IMR-90 (cell line): ENCODE measurements around the gene ARHGEF26. TPM values are rescaled to one million over a fixed set of nuclear protein-coding genes. Genes with fewer than 3 reads are reported as not detected.

Source experiments
- ATAC-seq: fragments of 200-7000 bp; cut with Tn5 transposase; 2 replicates; pipeline ENCODE4 v1.9.1; 2020; ENCODE audit warnings: low read depth, mild to moderate bottlenecking, moderate library complexity
- BruUV-seq: library from RNA; stranded (reverse); fragments of 400-500 nt; replicated peaks from 2 replicates; lab custom pipeline; 2021; lab: Mats Ljungman, UMichigan
- CTCF ChIA-PET: fragments of 300-600 bp; formaldehyde crosslinking; extraction: SDS; loops from one replicate; lab custom pipeline; 2021; ENCODE audit warnings: antibody characterized with exemption; lab: Yijun Ruan, JAX
- POLR2A ChIA-PET: fragments of 300-600 bp; sonication (Branson Sonifier 250); formaldehyde crosslinking; loops from one replicate; lab custom pipeline; 2022; ENCODE audit warnings: antibody characterized with exemption; ENCODE audit not compliant: unreplicated experiment; lab: Charles Lee
- DNase-seq: peaks from one replicate; pipeline ENCODE4 v3.0.0; 2013
- H2AFZ ChIP-seq: replicated peaks from 2 replicates; pipeline ENCODE3; 2013; ENCODE audit warnings: low read length, mild to moderate bottlenecking; ENCODE audit not compliant: poor library complexity
- H2AK5ac ChIP-seq: 2 replicates; pipeline ENCODE4 v1.6.1; 2013; ENCODE audit warnings: low read depth, low read length, inconsistent platforms
- H2AK9ac ChIP-seq: replicated peaks from 2 replicates; pipeline ENCODE3; 2013; ENCODE audit warnings: mild to moderate bottlenecking, low read depth, low read length, moderate library complexity; ENCODE audit not compliant: poor library complexity
- H2BK120ac ChIP-seq: 2 replicates; pipeline ENCODE4 v1.6.1; 2013; ENCODE audit warnings: low read depth, low read length, inconsistent platforms
- H2BK15ac ChIP-seq: 3 replicates; pipeline ENCODE4 v1.6.1; 2013; ENCODE audit warnings: low read depth, low read length, inconsistent platforms
- H2BK20ac ChIP-seq: 2 replicates; pipeline ENCODE4 v1.6.1; 2013; ENCODE audit warnings: low read depth, mild to moderate bottlenecking, inconsistent platforms, low read length, moderate library complexity
- H2BK5ac ChIP-seq: 2 replicates; pipeline ENCODE4 v1.6.1; 2013; ENCODE audit warnings: mild to moderate bottlenecking, low read depth, low read length, inconsistent platforms; ENCODE audit not compliant: poor library complexity, severe bottlenecking
- H3K14ac ChIP-seq: replicated peaks from 2 replicates; pipeline ENCODE4 v1.6.1; 2013; ENCODE audit warnings: low read depth, low read length, inconsistent platforms
- H3K18ac ChIP-seq: 2 replicates; pipeline ENCODE4 v1.6.1; 2013; ENCODE audit warnings: low read depth, low read length, control low read depth
- H3K23ac ChIP-seq: 2 replicates; pipeline ENCODE4 v1.6.1; 2013; ENCODE audit warnings: low read depth, low read length, inconsistent platforms
- H3K27ac ChIP-seq: 2 replicates; pipeline ENCODE4 v1.5.1; 2013; ENCODE audit warnings: mild to moderate bottlenecking, control low read depth, low read length; ENCODE audit not compliant: insufficient read depth
- H3K27me3 ChIP-seq: 2 replicates; pipeline ENCODE4 v1.6.1; 2013; ENCODE audit warnings: low read length; ENCODE audit not compliant: control insufficient read depth, insufficient read depth
- H3K36me3 ChIP-seq: 2 replicates; pipeline ENCODE4 v1.6.1; 2013; ENCODE audit warnings: low read length, mixed read lengths; ENCODE audit not compliant: control insufficient read depth, insufficient read depth
- H3K4ac ChIP-seq: 2 replicates; pipeline ENCODE4 v1.6.1; 2013; ENCODE audit warnings: low read depth, low read length, inconsistent platforms
- H3K4me1 ChIP-seq: 2 replicates; pipeline ENCODE4 v1.6.1; 2013; ENCODE audit warnings: low read length, mixed read lengths; ENCODE audit not compliant: control insufficient read depth, insufficient read depth
- H3K4me2 ChIP-seq: 2 replicates; pipeline ENCODE4 v1.6.1; 2013; ENCODE audit warnings: low read depth, mild to moderate bottlenecking, control low read depth, low read length, moderate library complexity
- H3K4me3 ChIP-seq: 2 replicates; pipeline ENCODE4 v1.5.1; 2013; ENCODE audit warnings: low read depth, mild to moderate bottlenecking, control low read depth, low read length, moderate library complexity; ENCODE audit not compliant: insufficient read depth
- H3K56ac ChIP-seq: 2 replicates; pipeline ENCODE4 v1.6.1; 2013; ENCODE audit warnings: low read length, inconsistent platforms; ENCODE audit not compliant: insufficient read depth; ENCODE audit errors: extremely low read depth
- H3K79me1 ChIP-seq, 2 experiments: 2 replicates each; pipeline ENCODE4 v1.6.1; 2013; ENCODE audit warnings: low read length in 2 of 2, inconsistent platforms in 1 of 2, low read depth in 1 of 2
- H3K9ac ChIP-seq: 2 replicates; pipeline ENCODE4 v1.6.1; 2013; ENCODE audit warnings: low read depth, low read length, control low read depth
- H3K9me1 ChIP-seq: 2 replicates; pipeline ENCODE4 v1.6.1; 2013; ENCODE audit warnings: low read length, inconsistent platforms; ENCODE audit not compliant: insufficient read depth
- H3K9me3 ChIP-seq: 2 replicates; pipeline ENCODE4 v1.6.1; 2013; ENCODE audit warnings: low read length; ENCODE audit not compliant: control insufficient read depth, insufficient read depth
- H4K20me1 ChIP-seq: 2 replicates; pipeline ENCODE4 v1.6.1; 2013; ENCODE audit warnings: low read length, inconsistent platforms; ENCODE audit not compliant: insufficient read depth
- H4K5ac ChIP-seq: 2 replicates; pipeline ENCODE4 v1.6.1; 2013; ENCODE audit warnings: mild to moderate bottlenecking, low read depth, low read length, control low read depth
- H4K8ac ChIP-seq, 2 experiments: 2 replicates each; pipeline ENCODE4 v1.6.1; 2013; ENCODE audit warnings: low read depth in 2 of 2, low read length in 2 of 2, control low read depth in 1 of 2, inconsistent platforms in 1 of 2
- H4K91ac ChIP-seq: 2 replicates; pipeline ENCODE4 v1.6.1; 2013; ENCODE audit warnings: low read depth, low read length, inconsistent platforms; ENCODE audit not compliant: insufficient read depth
- BHLHE40 ChIP-seq: fragments of 150-350 bp; IDR thresholded peaks from 2 replicates; pipeline ENCODE4 v1.6.1; 2016; ENCODE audit warnings: mild to moderate bottlenecking, low read depth, low read length
- FOS ChIP-seq: fragments of 150-350 bp; IDR thresholded peaks from 2 replicates; pipeline ENCODE4 v1.6.1; 2016; ENCODE audit warnings: low read depth, low read length
- MAFK ChIP-seq: IDR thresholded peaks from 2 replicates; pipeline ENCODE4 v1.6.1; 2012; ENCODE audit warnings: low read depth, low read length, improper control_type of control experiment
- MAZ ChIP-seq: IDR thresholded peaks from 2 replicates; pipeline ENCODE4 v1.6.1; 2012; ENCODE audit warnings: low read depth, mild to moderate bottlenecking, low read length, improper control_type of control experiment, moderate library complexity, borderline replicate concordance
- RAD21 ChIP-seq: IDR thresholded peaks from 2 replicates; pipeline ENCODE4 v1.6.1; 2012; ENCODE audit warnings: low read length, improper control_type of control experiment
- RCOR1 ChIP-seq: IDR thresholded peaks from 2 replicates; pipeline ENCODE4 v1.6.1; 2012; ENCODE audit warnings: mild to moderate bottlenecking, low read length, improper control_type of control experiment; ENCODE audit not compliant: insufficient replicate concordance
- RFX5 ChIP-seq: IDR thresholded peaks from 2 replicates; pipeline ENCODE4 v1.8.0; 2012; ENCODE audit warnings: low read depth, mild to moderate bottlenecking, low read length, moderate library complexity
- WGBS, 2 experiments: methylation state at CpG; one replicate each; pipeline versions ENCODE4 v1.1.5 to v1.1.7; 2013; ENCODE audit warnings: missing lambda C conversion rate in 2 of 2; ENCODE audit not compliant: insufficient read length in 1 of 2; ENCODE audit errors: extremely low coverage in 2 of 2; 5-methylcytosine and 5-hydroxymethylcytosine counted together
- dilution Hi-C: fragments of 300-500 bp; cut with HindIII; formaldehyde crosslinking; loops from one replicate; pipeline ENCODE4 v1.14.3; 2018; ENCODE audit warnings: low sequenced_read_pairs; ENCODE audit not compliant: unreplicated experiment
- in situ Hi-C: fragments of 300-500 bp; cut with MboI; formaldehyde crosslinking; loops from 3 replicates; pipeline ENCODE4 v1.14.3; 2019; ENCODE audit warnings: low sequenced_read_pairs, inconsistent platforms, mixed read lengths
- intact Hi-C: fragments of 100-400 bp; cut with micrococcal nuclease; formaldehyde crosslinking; loops from 2 replicates; pipeline ENCODE4 v1.10.0; 2022
- polyA plus RNA-seq, 3 experiments: library from polyadenylated mRNA; depleted of rRNA; stranded (reverse); fragments of >200 nt; gene quantifications; 2 replicates each; pipeline ENCODE4 v1.2.3, GENCODE V29; 2012; ENCODE audit warnings: low replicate concordance in 1 of 3
- total RNA-seq: library from RNA; depleted of rRNA; stranded (reverse); fragments of >200 nt; gene quantifications from 2 replicates; pipeline ENCODE4 v1.2.3, GENCODE V29; 2012
- TF ChIP-seq, protein P1 (sequence below): conservative IDR thresholded peaks from 2 replicates; pipeline ENCODE4 v1.5.1; 2012; ENCODE audit warnings: mild to moderate bottlenecking, low read depth, low read length, improper control_type of control experiment
- TF ChIP-seq, protein P2 (sequence below): fragments of 150-350 bp; IDR thresholded peaks from 2 replicates; pipeline ENCODE4 v1.6.1; 2016; ENCODE audit warnings: low read depth, mild to moderate bottlenecking, low read length, moderate library complexity, borderline replicate concordance

Gene ARHGEF26
- total and polyA plus RNA-seq, 2 of the 4 experiments (the other 2 are of a cell fraction), result 2.0 to 2.3 TPM

- Histone ChIP-seq H3K4me3 (no peak overlapping the region), H4K91ac (no peak overlapping the region), H4K8ac (no peak overlapping the region), H3K36me3 (no peaks in the 10 kb centered on the region), H3K79me1 (no peaks in the 10 kb centered on the region), H3K56ac (no peak overlapping the region), H3K23ac (no peak overlapping the region), H3K4me2 (no peak overlapping the region), H2BK20ac (no peak overlapping the region), H2AFZ (no peak overlapping the region), H2BK5ac (no peak overlapping the region), H3K4ac (no peak overlapping the region), H3K9me1 (peaks cover 3% of the 10 kb centered on the region; the same call in 1 of the 2 replicates), H3K27me3 (no peaks in the 10 kb centered on the region), H3K14ac (no peak overlapping the region), H3K27ac (no peak overlapping the region), H4K20me1 (no peaks in the 10 kb centered on the region), H3K4me1 (peaks cover 2% of the 10 kb centered on the region), H2BK120ac (no peak overlapping the region), H4K5ac (no peak overlapping the region), H3K9ac (no peak overlapping the region), H2AK9ac (no peak overlapping the region), H2AK5ac (no peak overlapping the region), H3K9me3 (no peaks in the 10 kb centered on the region), H2BK15ac (no peak overlapping the region), H3K18ac (no peak overlapping the region)
- ATAC-seq, result no peak
- dilution Hi-C loops (no loop called here), intact Hi-C loops (no loop called here), in situ Hi-C loops (no loop called here)
- ChIA-PET POLR2A (no interaction called here), CTCF (no interaction called here)
- BruUV-seq, result no TSS peak
- TF ChIP-seq RCOR1 (no peak), MAFK (no peak), BHLHE40 (no peak), RFX5 (no peak), FOS (no peak), RAD21 (no peak), MAZ (no peak)
- TF ChIP-seq, protein P1, sequence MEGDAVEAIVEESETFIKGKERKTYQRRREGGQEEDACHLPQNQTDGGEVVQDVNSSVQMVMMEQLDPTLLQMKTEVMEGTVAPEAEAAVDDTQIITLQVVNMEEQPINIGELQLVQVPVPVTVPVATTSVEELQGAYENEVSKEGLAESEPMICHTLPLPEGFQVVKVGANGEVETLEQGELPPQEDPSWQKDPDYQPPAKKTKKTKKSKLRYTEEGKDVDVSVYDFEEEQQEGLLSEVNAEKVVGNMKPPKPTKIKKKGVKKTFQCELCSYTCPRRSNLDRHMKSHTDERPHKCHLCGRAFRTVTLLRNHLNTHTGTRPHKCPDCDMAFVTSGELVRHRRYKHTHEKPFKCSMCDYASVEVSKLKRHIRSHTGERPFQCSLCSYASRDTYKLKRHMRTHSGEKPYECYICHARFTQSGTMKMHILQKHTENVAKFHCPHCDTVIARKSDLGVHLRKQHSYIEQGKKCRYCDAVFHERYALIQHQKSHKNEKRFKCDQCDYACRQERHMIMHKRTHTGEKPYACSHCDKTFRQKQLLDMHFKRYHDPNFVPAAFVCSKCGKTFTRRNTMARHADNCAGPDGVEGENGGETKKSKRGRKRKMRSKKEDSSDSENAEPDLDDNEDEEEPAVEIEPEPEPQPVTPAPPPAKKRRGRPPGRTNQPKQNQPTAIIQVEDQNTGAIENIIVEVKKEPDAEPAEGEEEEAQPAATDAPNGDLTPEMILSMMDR, result no peak
- TF ChIP-seq, protein P2, sequence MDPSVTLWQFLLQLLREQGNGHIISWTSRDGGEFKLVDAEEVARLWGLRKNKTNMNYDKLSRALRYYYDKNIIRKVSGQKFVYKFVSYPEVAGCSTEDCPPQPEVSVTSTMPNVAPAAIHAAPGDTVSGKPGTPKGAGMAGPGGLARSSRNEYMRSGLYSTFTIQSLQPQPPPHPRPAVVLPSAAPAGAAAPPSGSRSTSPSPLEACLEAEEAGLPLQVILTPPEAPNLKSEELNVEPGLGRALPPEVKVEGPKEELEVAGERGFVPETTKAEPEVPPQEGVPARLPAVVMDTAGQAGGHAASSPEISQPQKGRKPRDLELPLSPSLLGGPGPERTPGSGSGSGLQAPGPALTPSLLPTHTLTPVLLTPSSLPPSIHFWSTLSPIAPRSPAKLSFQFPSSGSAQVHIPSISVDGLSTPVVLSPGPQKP, result no peak
- DNase-seq, result no peak
- WGBS, 2 experiments, result no CpG with 5 or more reads among the region's 1 CpG
These were observed 27.4 kb downstream of the ARHGEF26 start for GRCh38 chr3:154148541-154148940.
